Measurements from ENCODE around the gene TMPRSS11D. TPM values are rescaled to one million over a fixed set of nuclear protein-coding genes. Genes with fewer than 3 reads are reported as not detected.

Gene TMPRSS11D
- total RNA-seq, 1 donor from 2014 or later: not detected

GRCh38 chr4:67915400-67915966 is 31.7 kb upstream of the TMPRSS11D start:
- no peak overlapping the region for H3K4me3 Mint-ChIP-seq (ENCODE audit: unreplicated experiment)
- H4K20me1 ChIP-seq (ENCODE audit: insufficient read depth, low read length): no peaks in the 10 kb centered on the region
- FAIRE-seq (no peak), DNase-seq (ENCODE audit: low read depth) (no peak)
- H2AFZ ChIP-seq (ENCODE audit: low read depth, low read length): no peak overlapping the region
- no peaks in the 10 kb centered on the region for H3K36me3 Mint-ChIP-seq (ENCODE audit: low read depth, unreplicated experiment)
- no peak overlapping the region for H3K9ac ChIP-seq (ENCODE audit: low read length)
- H3K79me2 ChIP-seq (ENCODE audit: insufficient read depth, low read length): no peaks in the 10 kb centered on the region
- H3K9me3 ChIP-seq (ENCODE audit: insufficient read depth, low read depth, low read length): no peaks in the 10 kb centered on the region
- H3K36me3 ChIP-seq (ENCODE audit: insufficient read depth, low read length): no peaks in the 10 kb centered on the region
- H3K9me3 Mint-ChIP-seq (ENCODE audit: unreplicated experiment): no peaks in the 10 kb centered on the region
- no peaks in the 10 kb centered on the region for H3K4me1 Mint-ChIP-seq (ENCODE audit: low read depth, unreplicated experiment)
- H3K27ac Mint-ChIP-seq (ENCODE audit: unreplicated experiment): no peak overlapping the region
- no peak overlapping the region for H3K27ac ChIP-seq (ENCODE audit: low read depth, low read length)
- no peak overlapping the region for H3K4me3 ChIP-seq (ENCODE audit: insufficient read depth, low read depth, low read length)
- no peak overlapping the region for H3K4me2 ChIP-seq (ENCODE audit: low read length)
- no peaks in the 10 kb centered on the region for H3K4me1 ChIP-seq (ENCODE audit: insufficient read depth, low read length)
- no peak for TF ChIP-seq CTCF (IDR thresholded peaks at IDR 0.05; ENCODE audit: insufficient read depth, low read depth, low read length)
- TF ChIP-seq EZH2 (IDR thresholded peaks at IDR 0.05; ENCODE audit: insufficient read depth, low read length): no peak
- no peaks in the 10 kb centered on the region for H3K27me3 ChIP-seq (ENCODE audit: insufficient read depth, low read length)
- no peaks in the 10 kb centered on the region for H3K27me3 Mint-ChIP-seq (ENCODE audit: low read depth, unreplicated experiment)

GRCh38 chr4:67912080-67912479 is 28.3 kb upstream of the TMPRSS11D start:
- Mint-ChIP-seq H3K4me1 (ENCODE audit: low read depth, unreplicated experiment) (no peaks in the 10 kb centered on the region), H3K4me3 (ENCODE audit: unreplicated experiment) (no peak overlapping the region), H3K36me3 (ENCODE audit: low read depth, unreplicated experiment) (no peaks in the 10 kb centered on the region), H3K27me3 (ENCODE audit: low read depth, unreplicated experiment) (no peaks in the 10 kb centered on the region), H3K27ac (ENCODE audit: unreplicated experiment) (no peak overlapping the region), H3K9me3 (ENCODE audit: unreplicated experiment) (no peaks in the 10 kb centered on the region)
- Histone ChIP-seq H3K79me2 (ENCODE audit: insufficient read depth, low read length) (no peaks in the 10 kb centered on the region), H3K9ac (ENCODE audit: low read length) (no peak overlapping the region), H3K36me3 (ENCODE audit: insufficient read depth, low read length) (no peaks in the 10 kb centered on the region), H3K4me2 (ENCODE audit: low read length) (no peak overlapping the region), H4K20me1 (ENCODE audit: insufficient read depth, low read length) (no peaks in the 10 kb centered on the region), H3K27ac (ENCODE audit: low read depth, low read length) (no peak overlapping the region), H2AFZ (ENCODE audit: low read depth, low read length) (no peak overlapping the region), H3K27me3 (ENCODE audit: insufficient read depth, low read length) (no peaks in the 10 kb centered on the region), H3K9me3 (ENCODE audit: insufficient read depth, low read depth, low read length) (no peaks in the 10 kb centered on the region), H3K4me1 (ENCODE audit: insufficient read depth, low read length) (no peaks in the 10 kb centered on the region), H3K4me3 (ENCODE audit: insufficient read depth, low read depth, low read length) (no peak overlapping the region)
- FAIRE-seq (no peak), DNase-seq (ENCODE audit: low read depth) (no peak)
- no peak for TF ChIP-seq CTCF (IDR thresholded peaks at IDR 0.05; ENCODE audit: insufficient read depth, low read depth, low read length)
- TF ChIP-seq EZH2 (IDR thresholded peaks at IDR 0.05; ENCODE audit: insufficient read depth, low read length): no peak

GRCh38 chr4:67911638-67912037 is 27.8 kb upstream of the TMPRSS11D start:
- Histone ChIP-seq H3K27me3 (ENCODE audit: insufficient read depth, low read length) (no peaks in the 10 kb centered on the region), H3K4me1 (ENCODE audit: insufficient read depth, low read length) (no peaks in the 10 kb centered on the region), H3K36me3 (ENCODE audit: insufficient read depth, low read length) (no peaks in the 10 kb centered on the region), H3K9ac (ENCODE audit: low read length) (no peak overlapping the region), H3K9me3 (ENCODE audit: insufficient read depth, low read depth, low read length) (no peaks in the 10 kb centered on the region), H2AFZ (ENCODE audit: low read depth, low read length) (no peak overlapping the region), H3K27ac (ENCODE audit: low read depth, low read length) (no peak overlapping the region), H4K20me1 (ENCODE audit: insufficient read depth, low read length) (no peaks in the 10 kb centered on the region), H3K4me2 (ENCODE audit: low read length) (no peak overlapping the region), H3K4me3 (ENCODE audit: insufficient read depth, low read depth, low read length) (no peak overlapping the region), H3K79me2 (ENCODE audit: insufficient read depth, low read length) (no peaks in the 10 kb centered on the region)
- Mint-ChIP-seq H3K4me3 (ENCODE audit: unreplicated experiment) (no peak overlapping the region), H3K27ac (ENCODE audit: unreplicated experiment) (no peak overlapping the region), H3K27me3 (ENCODE audit: low read depth, unreplicated experiment) (no peaks in the 10 kb centered on the region), H3K4me1 (ENCODE audit: low read depth, unreplicated experiment) (no peaks in the 10 kb centered on the region), H3K36me3 (ENCODE audit: low read depth, unreplicated experiment) (no peaks in the 10 kb centered on the region), H3K9me3 (ENCODE audit: unreplicated experiment) (no peaks in the 10 kb centered on the region)
- DNase-seq (ENCODE audit: low read depth) (no peak), FAIRE-seq (no peak)
- no peak for TF ChIP-seq CTCF (IDR thresholded peaks at IDR 0.05; ENCODE audit: insufficient read depth, low read depth, low read length)
- no peak for TF ChIP-seq EZH2 (IDR thresholded peaks at IDR 0.05; ENCODE audit: insufficient read depth, low read length)
